Measurements from ENCODE around the gene NAP1L1.

Gene NAP1L1, protein sequence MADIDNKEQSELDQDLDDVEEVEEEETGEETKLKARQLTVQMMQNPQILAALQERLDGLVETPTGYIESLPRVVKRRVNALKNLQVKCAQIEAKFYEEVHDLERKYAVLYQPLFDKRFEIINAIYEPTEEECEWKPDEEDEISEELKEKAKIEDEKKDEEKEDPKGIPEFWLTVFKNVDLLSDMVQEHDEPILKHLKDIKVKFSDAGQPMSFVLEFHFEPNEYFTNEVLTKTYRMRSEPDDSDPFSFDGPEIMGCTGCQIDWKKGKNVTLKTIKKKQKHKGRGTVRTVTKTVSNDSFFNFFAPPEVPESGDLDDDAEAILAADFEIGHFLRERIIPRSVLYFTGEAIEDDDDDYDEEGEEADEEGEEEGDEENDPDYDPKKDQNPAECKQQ

DNA sequence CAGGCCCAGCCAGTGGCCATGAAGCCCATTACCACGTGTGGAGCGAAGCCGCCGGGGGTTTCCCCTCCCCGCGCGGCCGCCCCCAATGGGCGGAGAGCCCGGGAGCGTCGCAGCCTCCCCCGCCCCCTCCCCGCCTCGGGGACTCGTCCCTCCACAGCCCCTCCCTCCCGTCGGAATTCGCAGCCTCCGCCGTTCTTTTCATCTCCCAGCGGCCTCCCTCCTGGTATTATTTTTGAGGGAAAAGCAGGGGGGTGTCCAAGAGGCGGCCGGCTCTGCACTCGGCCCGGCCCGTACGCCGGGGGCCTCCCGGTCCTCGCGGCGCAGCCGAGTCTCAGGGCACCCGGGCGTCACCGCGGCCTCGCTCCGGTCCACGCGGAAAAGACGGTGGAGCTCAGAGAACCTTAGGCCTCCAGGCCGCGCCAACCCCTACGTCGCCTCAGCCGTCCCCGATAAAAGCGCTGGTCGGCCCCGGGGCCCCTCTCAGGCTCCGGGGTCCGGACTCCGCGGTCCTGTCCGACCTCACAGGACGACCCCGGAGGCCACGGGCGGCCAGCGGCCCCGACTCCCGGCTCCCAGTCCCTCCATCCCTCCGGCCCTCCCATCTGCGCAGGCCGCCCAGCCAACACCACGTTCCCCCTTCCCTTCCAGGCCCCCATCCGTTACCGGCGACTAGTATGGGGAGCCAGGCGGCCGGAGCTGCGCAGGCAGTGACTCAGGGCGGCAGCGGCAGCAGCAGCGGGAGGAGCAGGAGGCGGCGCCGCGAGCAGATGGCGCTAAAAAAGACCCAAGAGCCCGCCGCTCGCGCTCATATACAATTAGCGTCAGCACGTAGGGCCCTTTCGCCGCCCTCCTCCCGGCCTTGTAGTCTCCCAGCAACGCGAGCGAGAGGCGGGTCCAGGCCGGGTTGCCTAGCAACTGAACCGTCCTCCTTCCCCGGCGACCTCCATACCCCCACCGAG, at the start of gene NAP1L1:
Gene NAP1L1 (minus strand): TSS at position 782 of the 959 bp plus-strand sequence. CDS start 10,466 bp downstream, outside the sequence.
- peak; percentile 89 to 92 (median 90) for DNase-seq (ENCODE audit: low read depth in 3 of 3, low spot score in 1 of 3)

- DNase-seq (ENCODE audit: low read depth in 3 of 3, low spot score in 1 of 3), result no peak
These were observed 43.1 kb upstream of the NAP1L1 start for GRCh38 chr12:76127588-76127987.

- no peak for DNase-seq (ENCODE audit: low read depth in 3 of 3, low spot score in 1 of 3)
These were observed 40.0 kb upstream of the NAP1L1 start for GRCh38 chr12:76124456-76124855.

- DNase-seq (ENCODE audit: low read depth in 3 of 3, low spot score in 1 of 3), result no peak
These were observed 39.1 kb upstream of the NAP1L1 start for GRCh38 chr12:76123259-76124212.

DNA sequence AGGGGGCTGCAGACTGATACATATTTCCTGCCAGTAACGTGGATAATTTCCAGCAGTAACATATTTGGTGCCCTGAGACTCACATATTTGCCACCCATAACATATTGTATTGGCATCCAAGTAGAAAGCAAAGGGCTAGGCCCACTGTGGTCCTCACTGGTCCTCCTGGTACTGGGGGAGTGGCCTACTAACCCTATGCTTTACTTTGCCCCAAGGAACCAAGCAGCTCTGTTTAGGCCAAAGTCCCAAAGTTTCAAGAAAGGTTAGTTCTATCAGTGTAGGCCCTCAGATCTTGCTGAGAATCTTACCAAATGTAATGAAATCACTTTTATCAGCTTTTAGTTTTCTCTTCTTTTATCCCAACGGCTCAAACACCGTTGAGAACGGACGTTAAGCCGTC, 35.4 kb upstream of the NAP1L1 start:
- no peak for DNase-seq (ENCODE audit: low read depth in 3 of 3, low spot score in 1 of 3)

DNA sequence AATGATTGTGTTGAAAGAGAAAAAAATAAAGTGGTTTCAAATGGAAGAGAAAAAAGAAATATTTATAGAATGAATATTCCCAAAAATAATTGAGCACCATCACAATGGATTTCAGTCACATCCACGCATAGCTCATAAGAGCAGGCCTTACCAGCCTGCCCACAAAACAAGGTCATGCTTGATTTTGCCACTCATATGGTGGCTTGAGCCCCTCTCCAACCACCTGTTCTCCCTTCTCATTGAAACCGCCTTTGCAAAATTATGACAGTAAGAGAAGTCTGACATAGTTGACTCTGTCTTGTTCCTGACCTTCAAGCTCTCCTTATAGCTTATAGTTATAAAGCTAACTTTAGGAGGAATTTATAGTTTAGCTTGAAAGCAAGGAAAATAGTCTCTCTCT, 33.3 kb upstream of the NAP1L1 start:
- DNase-seq (ENCODE audit: low read depth in 3 of 3, low spot score in 1 of 3), result no peak

DNA sequence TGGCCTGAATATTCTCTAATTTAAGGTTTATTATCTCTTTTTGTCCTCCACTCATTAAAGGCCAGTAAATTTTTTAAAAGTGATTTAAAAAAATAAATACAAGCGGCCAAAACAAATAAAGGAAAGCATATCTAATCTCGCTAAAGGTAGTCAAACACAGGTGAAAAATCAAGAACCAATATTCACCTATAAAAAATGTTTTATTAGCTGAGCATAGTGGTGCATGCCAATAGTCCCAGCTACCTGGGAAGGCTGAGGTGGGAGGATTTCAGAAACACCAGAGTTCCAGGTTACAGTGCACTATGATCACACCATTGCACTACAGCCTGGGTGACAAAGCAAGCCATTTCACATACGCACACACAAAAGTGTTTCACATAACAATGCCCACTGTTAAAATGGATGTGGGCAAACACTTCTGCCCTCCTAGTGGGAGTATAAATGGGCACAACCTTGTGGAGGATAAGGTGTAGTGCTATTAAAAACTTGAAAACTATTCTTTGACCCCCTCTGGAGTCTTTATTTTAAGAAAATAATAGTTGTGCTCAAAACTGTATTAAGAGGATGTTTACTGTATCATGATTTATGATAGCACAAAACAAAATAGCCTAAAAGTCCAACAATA, 32.7 kb upstream of the NAP1L1 start:
- no peak for DNase-seq (ENCODE audit: low read depth in 3 of 3, low spot score in 1 of 3)

GRCh38 chr12:76113800-76114757, 29.6 kb upstream of the NAP1L1 start:
- DNase-seq (ENCODE audit: low read depth in 3 of 3, low spot score in 1 of 3), result no peak

- DNase-seq (ENCODE audit: low read depth in 3 of 3, low spot score in 1 of 3), result no peak
These were observed 26.8 kb upstream of the NAP1L1 start for GRCh38 chr12:76111209-76111749.

DNA sequence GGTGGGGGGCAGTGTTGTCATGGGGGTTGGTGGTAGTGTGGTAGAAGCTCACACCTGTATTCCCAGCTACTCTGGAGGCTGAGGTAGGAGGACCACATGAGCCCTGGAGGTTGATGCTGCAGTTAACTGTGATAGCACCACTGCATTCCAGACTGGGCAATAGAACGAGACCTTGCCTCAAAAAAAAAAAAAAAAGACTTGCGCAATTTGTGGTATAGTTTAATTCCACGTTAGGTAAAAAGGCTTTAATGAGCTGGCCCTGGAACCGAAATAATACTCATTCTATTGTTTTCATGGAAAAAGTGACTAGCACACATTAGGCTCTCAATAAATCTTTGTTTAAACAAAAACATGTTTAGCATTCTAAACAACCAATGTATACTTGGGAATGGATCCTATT, 25.4 kb upstream of the NAP1L1 start:
- no peak for DNase-seq (ENCODE audit: low read depth in 3 of 3, low spot score in 1 of 3)

DNA sequence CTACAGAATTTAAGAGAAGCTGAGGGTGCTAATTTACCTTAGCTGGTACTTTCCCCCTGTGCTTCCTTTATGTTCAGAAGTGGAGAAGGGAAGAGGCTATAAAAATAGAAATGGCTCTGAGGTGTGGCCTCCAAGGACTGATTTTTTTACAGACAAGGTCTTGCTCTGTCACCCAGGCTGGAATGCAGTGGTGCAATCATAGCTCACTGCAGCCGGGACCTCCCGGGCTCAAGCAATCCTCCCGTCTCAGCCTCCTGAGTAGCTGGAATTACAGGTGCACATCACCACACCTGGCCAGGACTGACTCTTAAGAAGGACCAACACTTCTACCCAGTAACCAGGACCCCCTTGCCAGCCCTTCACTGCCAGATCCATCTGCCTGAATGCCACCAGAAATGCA, 23.9 kb upstream of the NAP1L1 start:
- no peak for DNase-seq (ENCODE audit: low read depth in 3 of 3, low spot score in 1 of 3)

DNA sequence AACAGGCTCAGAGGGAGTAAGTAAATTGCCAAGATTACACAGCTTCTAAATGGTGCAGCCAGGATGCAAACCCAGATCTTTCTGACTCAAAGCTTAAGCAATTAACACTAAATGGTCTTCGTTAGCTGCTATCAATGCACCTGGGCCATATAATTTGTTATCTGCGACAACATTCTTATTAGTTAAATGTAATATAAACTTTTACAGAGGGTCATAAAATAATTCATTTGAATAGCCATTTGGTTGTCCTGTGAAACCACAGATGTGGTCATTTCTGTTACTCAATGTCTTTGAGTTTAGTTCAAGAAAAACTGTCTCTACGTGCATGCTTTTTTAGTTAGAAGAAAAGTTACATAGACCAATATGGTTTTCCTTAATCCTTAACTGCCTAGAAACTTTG, 22.1 kb upstream of the NAP1L1 start:
- DNase-seq (ENCODE audit: low read depth in 3 of 3, low spot score in 1 of 3), result no peak

DNA sequence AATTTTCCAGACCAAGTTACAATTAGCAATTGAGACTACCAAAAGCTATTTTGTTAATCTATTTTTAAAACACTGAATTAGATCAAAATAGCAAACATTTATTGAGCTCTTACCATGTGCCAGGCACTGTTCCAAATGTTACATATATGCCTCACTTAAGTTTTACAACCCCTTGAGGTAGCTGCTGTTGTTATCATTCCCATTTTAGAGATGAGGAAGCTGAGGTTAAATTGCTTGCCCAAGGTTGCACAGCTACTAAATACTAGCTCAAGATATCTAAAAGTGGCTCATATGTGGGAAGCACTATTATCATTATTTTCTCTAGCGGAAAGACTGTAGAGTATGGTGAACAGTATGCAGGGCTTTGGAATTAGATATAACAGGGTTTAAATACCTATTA, 19.5 kb upstream of the NAP1L1 start:
- no peak for DNase-seq (ENCODE audit: low read depth in 3 of 3, low spot score in 1 of 3)

DNA sequence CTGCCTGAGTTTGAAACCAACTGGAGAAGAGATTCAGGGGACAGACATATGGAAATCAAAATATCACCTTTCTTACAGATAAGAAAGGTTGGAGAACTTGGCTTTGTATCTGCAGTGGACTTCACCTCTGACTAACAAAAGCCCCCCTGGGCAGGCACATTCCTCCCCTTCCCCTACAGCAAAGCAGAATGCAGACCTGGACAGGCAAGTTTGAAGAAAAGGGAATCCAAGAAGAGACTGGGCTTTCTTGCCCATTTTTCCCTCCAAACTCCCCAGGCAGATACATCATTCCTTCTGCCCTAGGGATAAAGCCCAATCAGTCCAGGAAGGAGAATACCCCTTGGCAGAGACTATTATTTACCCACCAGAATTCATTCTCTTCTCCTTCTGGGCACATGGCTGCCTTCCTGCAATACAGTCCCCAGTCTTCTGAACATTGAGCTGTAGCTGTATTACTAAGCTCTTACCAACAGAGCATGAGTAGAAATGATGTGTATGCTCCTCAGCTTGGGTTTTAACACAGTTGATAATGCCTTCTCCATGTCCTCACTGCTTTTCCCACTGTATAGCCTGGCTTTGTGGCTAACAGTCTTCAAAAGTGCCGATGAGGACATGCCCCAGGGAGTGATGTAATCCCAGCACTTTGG, 17.4 kb upstream of the NAP1L1 start:
- no peak for DNase-seq (ENCODE audit: low read depth in 3 of 3, low spot score in 1 of 3)

DNA sequence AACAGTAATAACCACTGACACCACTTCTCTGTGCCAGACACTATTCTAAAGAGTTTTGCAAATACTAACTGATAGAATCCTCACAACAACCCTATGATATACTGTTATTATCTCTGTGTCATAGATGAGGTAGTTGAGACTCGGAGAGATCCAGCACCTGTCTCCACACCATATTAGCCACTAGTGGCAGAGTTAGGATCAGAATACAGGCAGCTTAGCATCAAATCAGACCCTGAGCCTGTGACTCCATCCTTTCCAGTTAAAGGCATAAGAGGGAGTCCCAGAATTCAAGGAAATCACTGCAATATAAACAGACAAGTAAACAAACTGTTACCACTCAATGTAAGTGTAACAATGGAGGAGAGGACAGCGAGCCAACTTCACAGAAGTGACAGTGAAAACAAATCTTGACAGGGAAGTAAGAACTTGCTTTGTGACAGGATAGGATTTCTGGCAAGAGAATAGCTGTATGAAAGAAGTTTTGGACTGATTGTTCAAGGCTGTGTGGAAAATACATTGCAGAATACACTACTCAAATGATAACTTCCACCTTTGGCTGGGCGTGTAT, 11.7 kb upstream of the NAP1L1 start:
- no peak for DNase-seq (ENCODE audit: low read depth in 3 of 3, low spot score in 1 of 3)

GRCh38 chr12:76094754-76095153, 10.3 kb upstream of the NAP1L1 start:
- DNase-seq (ENCODE audit: low read depth in 3 of 3, low spot score in 1 of 3), result no peak

- DNase-seq (ENCODE audit: low read depth in 3 of 3, low spot score in 1 of 3), result no peak
These were observed 6.8 kb upstream of the NAP1L1 start for GRCh38 chr12:76091246-76091754.

DNA sequence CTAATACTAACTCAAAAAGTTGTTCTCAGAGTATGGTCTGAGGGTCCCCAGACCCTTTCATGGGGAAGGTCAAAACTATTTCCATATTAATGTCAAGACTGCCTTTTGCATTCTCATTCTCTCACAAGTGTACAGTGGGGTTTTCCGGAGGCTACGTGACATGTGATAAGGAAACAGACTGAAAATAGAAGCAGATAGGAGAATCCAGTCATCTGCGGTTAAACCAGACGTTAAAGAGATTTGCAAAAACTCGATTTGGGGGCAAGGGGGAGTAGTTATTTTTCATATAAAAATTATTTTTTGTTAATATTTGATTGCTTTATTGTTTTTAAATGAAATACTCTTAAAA, 1.0 kb upstream of the NAP1L1 start:
- DNase-seq (ENCODE audit: low read depth in 3 of 3, low spot score in 1 of 3), result no peak

Measured in stimulated activated CD4-positive, alpha-beta T cell treated with anti-CD3 and anti-CD28 coated beads, TNF-alpha, amount 100 ng/mL, for 1 hour (primary cell).